ENCODE measurements around the gene FBXL14. TPM values are rescaled to one million over a fixed set of nuclear protein-coding genes. Genes with fewer than 3 reads are reported as not detected.

FBXL14 gene
- polyA plus RNA-seq, 1 experiment = 3.2 TPM

DNA sequence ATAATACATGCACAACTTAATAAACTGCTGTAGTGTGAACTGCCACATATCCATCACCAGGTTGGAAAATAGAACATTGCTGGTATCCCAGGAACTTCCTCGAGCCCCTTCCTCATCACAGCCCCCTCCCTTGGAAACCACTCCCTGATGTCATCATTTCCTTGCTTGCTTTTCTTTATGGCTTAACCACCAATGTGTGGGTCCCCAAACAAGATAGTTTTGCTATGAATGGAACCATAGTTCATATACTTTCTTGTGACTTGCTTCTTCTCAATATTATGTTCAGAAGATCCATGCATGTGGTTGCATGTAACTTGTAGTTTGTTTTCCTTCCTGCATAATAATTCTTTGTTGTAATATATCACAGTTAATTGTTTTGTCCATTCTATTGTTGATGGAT, 25.7 kb upstream of the FBXL14 start:
- Histone ChIP-seq H3K4me3 (ENCODE audit: low read depth, low read length) (no peak overlapping the region), H3K9me3 (ENCODE audit: control insufficient read depth, insufficient read depth, low read length) (no peaks in the 10 kb centered on the region), H3K27ac (ENCODE audit: low read depth, low read length) (no peak overlapping the region), H3K27me3 (ENCODE audit: control insufficient read depth, insufficient read depth, low read length) (no peaks in the 10 kb centered on the region)
- no peak for DNase-seq (ENCODE audit: low read depth, low spot score)
- ChIA-PET CTCF (interaction anchor here (0.6 kb wide), 1 partner anchor 66 kb away, joined by 5 read pairs; no protein-coding TSS in a partner anchor), POLR2A (no interaction called here)
- TF ChIP-seq, protein P1, sequence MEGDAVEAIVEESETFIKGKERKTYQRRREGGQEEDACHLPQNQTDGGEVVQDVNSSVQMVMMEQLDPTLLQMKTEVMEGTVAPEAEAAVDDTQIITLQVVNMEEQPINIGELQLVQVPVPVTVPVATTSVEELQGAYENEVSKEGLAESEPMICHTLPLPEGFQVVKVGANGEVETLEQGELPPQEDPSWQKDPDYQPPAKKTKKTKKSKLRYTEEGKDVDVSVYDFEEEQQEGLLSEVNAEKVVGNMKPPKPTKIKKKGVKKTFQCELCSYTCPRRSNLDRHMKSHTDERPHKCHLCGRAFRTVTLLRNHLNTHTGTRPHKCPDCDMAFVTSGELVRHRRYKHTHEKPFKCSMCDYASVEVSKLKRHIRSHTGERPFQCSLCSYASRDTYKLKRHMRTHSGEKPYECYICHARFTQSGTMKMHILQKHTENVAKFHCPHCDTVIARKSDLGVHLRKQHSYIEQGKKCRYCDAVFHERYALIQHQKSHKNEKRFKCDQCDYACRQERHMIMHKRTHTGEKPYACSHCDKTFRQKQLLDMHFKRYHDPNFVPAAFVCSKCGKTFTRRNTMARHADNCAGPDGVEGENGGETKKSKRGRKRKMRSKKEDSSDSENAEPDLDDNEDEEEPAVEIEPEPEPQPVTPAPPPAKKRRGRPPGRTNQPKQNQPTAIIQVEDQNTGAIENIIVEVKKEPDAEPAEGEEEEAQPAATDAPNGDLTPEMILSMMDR (IDR thresholded peaks at IDR 0.05; ENCODE audit: low read depth, low read length) = no peak

DNA sequence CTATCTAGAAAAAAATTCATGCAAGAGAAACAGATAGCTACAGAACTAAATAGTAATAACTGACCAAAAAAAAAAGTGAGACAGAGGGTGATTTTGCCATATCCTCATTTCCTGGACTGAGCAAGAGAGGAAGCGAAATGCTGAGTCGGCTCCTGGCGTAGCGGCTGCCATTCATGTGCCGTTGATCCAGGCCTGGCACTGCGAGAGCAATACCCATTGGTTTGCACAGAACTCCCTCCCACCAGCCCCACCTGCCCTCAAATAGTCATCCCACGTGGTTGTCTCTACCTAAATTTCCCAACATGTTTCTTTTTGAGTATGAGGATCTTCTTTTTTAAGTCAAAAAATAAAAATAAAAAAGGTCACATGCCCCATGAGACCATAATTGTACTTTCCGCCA, 25.2 kb upstream of the FBXL14 start:
- no peaks in the 10 kb centered on the region for H3K9me3 ChIP-seq (ENCODE audit: control insufficient read depth, insufficient read depth, low read length)
- no peak for DNase-seq (ENCODE audit: low read depth, low spot score)
- CTCF ChIA-PET = interaction anchor here (0.6 to 1.2 kb wide), 2 partner anchors 65 to 502 kb away, joined by 3 to 5 read pairs; no protein-coding TSS in a partner anchor
- TF ChIP-seq, protein P1 (IDR thresholded peaks at IDR 0.05; ENCODE audit: low read depth, low read length) = no peak
- no peak overlapping the region for H3K4me3 ChIP-seq (ENCODE audit: low read depth, low read length)
- POLR2A ChIA-PET = no interaction called here
- H3K27ac ChIP-seq (ENCODE audit: low read depth, low read length) = no peak overlapping the region
- H3K27me3 ChIP-seq (ENCODE audit: control insufficient read depth, insufficient read depth, low read length) = no peaks in the 10 kb centered on the region

DNA sequence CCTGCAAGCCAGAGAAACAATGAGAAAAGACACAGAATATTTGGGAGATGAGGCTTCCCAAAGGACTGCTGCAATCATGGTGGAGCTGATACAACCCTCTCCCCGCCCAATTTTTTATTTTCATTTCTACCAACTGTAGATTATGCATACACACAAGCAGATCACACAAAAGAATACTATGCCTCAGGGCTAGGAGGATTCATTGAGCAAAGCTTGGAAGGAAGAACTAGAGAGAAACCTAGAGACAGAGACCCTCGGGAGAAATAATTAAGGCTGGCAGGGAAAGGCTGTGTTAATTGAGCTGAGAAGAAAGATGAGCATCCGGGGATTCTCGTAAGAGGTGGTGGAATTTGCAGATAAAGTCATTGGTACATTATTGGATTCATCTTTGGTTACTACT, 24.8 kb upstream of the FBXL14 start:
- TF ChIP-seq, protein P1 (IDR thresholded peaks at IDR 0.05; ENCODE audit: low read depth, low read length) = no peak
- no peaks in the 10 kb centered on the region for H3K9me3 ChIP-seq (ENCODE audit: control insufficient read depth, insufficient read depth, low read length)
- ChIA-PET CTCF (interaction anchor here (0.6 to 1.2 kb wide), 2 partner anchors 65 to 501 kb away, joined by 3 to 5 read pairs; no protein-coding TSS in a partner anchor), POLR2A (no interaction called here)
- H3K4me3 ChIP-seq (ENCODE audit: low read depth, low read length) = no peak overlapping the region
- H3K27ac ChIP-seq (ENCODE audit: low read depth, low read length) = no peak overlapping the region
- no peak for DNase-seq (ENCODE audit: low read depth, low spot score)
- H3K27me3 ChIP-seq (ENCODE audit: control insufficient read depth, insufficient read depth, low read length) = no peaks in the 10 kb centered on the region

DNA sequence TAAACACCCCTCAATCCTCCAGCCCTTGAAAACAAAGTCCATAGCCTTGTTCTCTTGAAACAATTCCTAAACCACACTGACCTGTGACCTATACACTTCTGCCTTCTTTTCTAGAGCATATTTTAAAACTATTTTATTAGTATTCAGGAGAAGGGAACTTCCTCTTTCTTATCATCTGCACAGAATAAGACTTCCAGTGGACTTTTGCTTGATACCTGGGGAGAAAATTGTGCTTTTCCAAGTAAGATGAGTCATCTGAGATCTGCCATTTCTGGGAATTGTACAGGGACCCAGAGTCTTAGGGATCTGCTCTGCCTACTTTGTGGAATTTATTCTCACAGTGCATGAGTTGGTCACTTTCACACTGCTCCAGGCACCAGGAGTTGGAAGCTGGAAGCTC, 24.1 kb upstream of the FBXL14 start:
- H3K9me3 ChIP-seq (ENCODE audit: control insufficient read depth, insufficient read depth, low read length) = no peaks in the 10 kb centered on the region
- ChIA-PET POLR2A (no interaction called here), CTCF (interaction anchor here (1.2 kb wide), 1 partner anchor 501 kb away, joined by 3 read pairs; no protein-coding TSS in a partner anchor)
- TF ChIP-seq, protein P1 (IDR thresholded peaks at IDR 0.05; ENCODE audit: low read depth, low read length) = no peak
- H3K27me3 ChIP-seq (ENCODE audit: control insufficient read depth, insufficient read depth, low read length) = no peaks in the 10 kb centered on the region
- no peak overlapping the region for H3K27ac ChIP-seq (ENCODE audit: low read depth, low read length)
- H3K4me3 ChIP-seq (ENCODE audit: low read depth, low read length) = no peak overlapping the region
- no peak for DNase-seq (ENCODE audit: low read depth, low spot score)

DNA sequence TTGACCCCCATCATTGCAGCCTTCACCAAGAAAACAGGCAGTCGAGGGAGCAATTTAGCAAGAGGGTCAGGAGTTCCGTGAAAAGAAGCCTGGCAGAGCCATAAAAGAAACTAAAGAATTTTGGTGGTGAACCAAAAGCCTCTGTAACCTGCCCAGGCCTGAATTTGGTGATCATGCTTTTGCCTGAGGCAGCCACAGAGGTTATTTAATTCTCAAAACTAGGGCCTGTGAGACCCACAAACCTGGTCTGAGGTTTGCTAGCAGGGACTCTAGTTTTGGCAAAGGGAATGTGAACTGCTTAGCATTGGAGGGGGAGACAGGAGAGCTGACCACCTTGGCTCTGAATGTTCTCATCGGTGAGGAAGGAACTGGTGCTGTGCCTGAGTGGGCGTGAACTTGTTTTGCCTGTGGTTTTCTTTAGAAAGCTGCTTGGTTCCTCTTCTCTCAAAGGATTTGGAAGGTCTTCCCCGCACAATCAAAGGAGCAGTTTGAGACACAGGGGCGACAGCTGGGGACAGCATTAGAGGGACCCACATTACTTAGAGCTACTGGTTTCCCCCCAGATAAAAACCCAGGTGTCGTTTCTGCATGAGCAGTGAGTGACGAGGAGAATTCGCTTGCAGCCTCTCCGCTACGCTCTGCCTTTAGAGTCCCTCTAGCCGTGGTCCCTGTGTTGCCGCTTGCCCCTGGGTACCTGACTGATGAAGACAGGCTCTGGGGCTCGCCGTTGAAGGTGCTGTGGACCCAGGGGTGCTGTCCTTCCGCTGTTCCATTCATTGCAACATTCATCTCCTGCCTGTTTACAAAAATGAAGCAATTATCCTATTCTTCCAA, 22.1 kb upstream of the FBXL14 start:
- TF ChIP-seq, protein P1 (IDR thresholded peaks at IDR 0.05; ENCODE audit: low read depth, low read length) = no peak
- DNase-seq (ENCODE audit: low read depth, low spot score) = no peak
- POLR2A ChIA-PET = no interaction called here

More for the DNA sequence above, 22.1 kb upstream of the FBXL14 start:
- CTCF ChIA-PET = interaction anchor here (1.0 to 1.5 kb wide), 3 partner anchors 13 to 499 kb away, joined by 3 read pairs; no protein-coding TSS in a partner anchor
- Histone ChIP-seq H3K27me3 (ENCODE audit: control insufficient read depth, insufficient read depth, low read length) (no peaks in the 10 kb centered on the region), H3K4me3 (ENCODE audit: low read depth, low read length) (no peak overlapping the region), H3K9me3 (ENCODE audit: control insufficient read depth, insufficient read depth, low read length) (no peaks in the 10 kb centered on the region), H3K27ac (ENCODE audit: low read depth, low read length) (no peak overlapping the region)

Data from AG04450 (cell line).